Erythroblast (primary cell): ENCODE results near the gene POLR1F.

Experiments
- GATA1 ChIP-seq: IDR thresholded peaks from 2 replicates; pipeline ENCODE4 v1.6.1; 2011; ENCODE audit warnings: low read depth, mild to moderate bottlenecking, control low read depth, low read length, moderate library complexity
- POLR2A ChIP-seq: IDR thresholded peaks from 2 replicates; pipeline ENCODE4 v1.6.1; 2011; ENCODE audit warnings: mild to moderate bottlenecking, low read length

DNA sequence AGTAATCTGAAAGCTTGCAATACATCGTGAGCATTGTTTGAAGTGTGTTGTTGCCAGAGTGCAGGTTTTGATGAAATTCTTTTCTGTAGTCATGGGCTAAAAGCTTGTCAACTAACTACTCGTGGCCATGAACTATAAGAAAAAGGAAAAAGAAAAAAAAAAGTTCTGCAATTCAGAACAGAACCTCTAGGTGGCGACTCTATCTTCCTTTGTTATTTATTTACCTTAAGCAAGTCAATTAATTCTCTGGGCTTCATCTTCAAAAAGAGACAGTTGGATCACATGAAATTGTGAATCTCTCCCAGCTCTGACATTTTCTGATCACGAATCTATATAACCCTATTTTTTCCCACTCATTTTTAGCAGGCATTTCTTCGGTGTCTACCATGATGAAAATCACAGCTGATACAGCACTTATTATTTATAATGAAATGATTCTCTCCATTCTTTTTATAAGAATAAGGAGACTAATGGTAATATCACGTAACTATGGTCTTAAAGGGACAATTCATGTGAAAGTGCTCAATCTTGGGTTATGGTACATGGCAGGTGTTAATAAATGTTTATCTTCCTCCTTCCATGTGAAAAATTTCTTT lies 45.8 kb upstream of the POLR1F start:
- TF ChIP-seq POLR2A (no peak), GATA1 (no peak)
